T follicular helper cell (primary cell): ENCODE data around the gene STAB1.
"Not testable (repeated sequence)": the region's sequence is repeated elsewhere in the genome, so short reads cannot be mapped to it uniquely, and the experiment has no call there.

Experiments used
- DNase-seq: peaks from one replicate; pipeline ENCODE4 v3.0.0-alpha.2; 2020; ENCODE audit warnings: low read depth

Gene STAB1

GRCh38 chr3:52523386-52524257 is 28.5 kb downstream of the STAB1 start:
- DNase-seq: no peak

- no peak for DNase-seq
These were observed 29.2 kb downstream of the STAB1 start for GRCh38 chr3:52524258-52524751.

DNA sequence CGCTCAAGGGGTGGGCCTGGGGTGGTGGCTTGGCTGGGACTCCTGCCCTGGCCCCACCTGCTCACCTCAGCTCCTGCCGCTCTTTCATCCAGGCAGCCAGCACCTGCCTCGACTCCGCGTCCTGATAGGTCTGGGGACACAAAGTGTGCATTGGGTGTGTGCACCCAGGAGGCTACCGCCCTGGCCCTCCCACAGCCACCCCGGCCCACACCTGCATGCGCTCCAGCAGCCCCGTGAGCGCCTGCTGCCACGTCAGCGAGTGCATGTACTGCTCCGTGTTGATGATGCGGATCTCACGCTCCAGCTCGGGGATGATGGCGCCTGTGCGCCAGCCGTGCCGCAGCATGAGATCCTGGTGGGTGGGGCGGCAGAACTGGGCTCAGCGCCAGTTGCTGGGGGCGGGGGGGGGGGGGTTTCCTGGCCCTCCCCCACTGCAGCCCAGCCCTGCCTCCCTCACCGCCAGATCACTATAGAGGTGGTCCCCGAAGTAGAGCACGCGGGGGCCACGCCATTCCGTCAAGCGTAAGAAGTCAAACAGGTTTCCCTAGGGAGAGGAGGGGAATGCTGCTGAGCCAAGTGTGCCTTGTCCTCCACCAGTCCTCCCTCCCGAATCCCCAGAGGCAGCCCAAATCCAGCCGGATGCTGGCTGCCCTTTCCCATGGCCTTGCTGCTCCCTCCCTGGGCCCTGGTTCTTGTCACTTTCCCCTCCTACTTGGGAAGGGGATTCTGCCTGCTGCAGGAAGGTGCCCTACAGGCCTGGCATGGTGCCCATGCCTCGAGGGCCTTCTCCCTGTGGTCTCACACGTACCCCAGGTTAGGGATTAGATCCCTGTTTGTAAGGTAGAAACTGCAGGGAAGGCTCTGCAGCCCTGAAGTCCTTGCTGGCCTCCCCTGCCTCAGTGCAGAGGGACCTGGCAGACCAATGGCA is 29.9 kb downstream of the STAB1 start:
- no peak for DNase-seq

DNA sequence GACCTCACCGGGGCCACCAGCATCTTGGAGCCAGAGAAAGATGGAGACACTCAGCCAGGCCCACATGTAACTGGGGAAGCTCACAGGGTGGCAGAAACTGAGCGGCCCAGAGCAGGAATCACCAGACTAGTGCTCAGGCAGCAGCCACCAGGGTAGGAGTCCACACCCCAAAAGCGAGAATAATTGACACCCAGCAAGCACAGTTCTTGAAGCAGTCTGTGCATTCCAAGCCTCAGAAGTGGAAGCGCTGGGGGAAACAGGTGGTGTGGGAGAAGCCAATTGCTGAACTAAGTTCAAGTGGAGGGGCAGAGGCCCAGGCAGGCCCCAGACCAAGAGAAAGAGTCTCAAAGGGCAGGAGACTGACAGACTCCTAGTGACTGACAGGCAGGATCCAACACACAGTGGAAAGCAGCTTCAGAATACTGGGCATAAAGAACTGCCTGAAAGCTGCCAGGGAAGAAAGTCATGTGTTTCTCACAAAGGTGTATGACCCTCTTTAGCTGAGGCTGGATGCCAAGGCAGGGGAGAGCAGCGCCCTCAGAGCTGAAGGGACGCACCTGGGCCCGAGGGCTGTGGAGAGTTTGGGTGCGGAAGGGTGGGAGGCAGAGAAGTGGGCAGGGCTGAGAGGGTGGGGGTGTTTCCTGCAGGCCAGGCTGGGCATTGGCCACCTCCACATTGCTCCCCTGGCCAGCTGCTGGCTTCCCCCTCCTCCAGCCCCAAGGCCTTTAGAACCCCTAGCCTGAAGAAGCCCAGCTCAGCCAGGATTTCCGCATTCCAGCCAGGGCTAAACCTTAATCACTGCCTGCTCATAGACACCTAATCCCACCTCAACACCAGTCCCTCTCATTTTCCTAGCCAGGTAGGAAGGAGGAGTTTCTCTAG is 30.8 kb downstream of the STAB1 start:
- DNase-seq: no peak

DNA sequence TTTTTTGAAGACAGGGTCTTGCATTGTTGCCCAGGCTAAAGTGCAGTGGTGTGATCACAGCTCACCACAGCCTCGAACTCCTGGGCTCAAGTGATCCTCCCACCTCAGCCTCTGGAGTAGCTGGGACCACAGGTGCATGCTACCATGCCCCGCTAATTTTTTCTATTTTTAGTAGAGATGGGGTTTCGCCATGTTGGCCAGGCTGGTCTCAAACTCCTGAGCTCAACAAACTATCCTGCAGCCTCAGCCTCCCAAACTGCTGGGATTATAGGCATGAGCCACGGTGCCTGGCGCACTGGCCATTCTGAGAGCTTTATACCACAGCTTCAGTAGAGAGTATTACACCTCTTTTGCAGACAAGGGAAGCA is 31.5 kb downstream of the STAB1 start:
- DNase-seq: not testable (repeated sequence)

- no peak for DNase-seq
These were observed 32.0 kb downstream of the STAB1 start for GRCh38 chr3:52527039-52527731.

GRCh38 chr3:52527732-52528585 is 32.8 kb downstream of the STAB1 start:
- DNase-seq: no peak

DNA sequence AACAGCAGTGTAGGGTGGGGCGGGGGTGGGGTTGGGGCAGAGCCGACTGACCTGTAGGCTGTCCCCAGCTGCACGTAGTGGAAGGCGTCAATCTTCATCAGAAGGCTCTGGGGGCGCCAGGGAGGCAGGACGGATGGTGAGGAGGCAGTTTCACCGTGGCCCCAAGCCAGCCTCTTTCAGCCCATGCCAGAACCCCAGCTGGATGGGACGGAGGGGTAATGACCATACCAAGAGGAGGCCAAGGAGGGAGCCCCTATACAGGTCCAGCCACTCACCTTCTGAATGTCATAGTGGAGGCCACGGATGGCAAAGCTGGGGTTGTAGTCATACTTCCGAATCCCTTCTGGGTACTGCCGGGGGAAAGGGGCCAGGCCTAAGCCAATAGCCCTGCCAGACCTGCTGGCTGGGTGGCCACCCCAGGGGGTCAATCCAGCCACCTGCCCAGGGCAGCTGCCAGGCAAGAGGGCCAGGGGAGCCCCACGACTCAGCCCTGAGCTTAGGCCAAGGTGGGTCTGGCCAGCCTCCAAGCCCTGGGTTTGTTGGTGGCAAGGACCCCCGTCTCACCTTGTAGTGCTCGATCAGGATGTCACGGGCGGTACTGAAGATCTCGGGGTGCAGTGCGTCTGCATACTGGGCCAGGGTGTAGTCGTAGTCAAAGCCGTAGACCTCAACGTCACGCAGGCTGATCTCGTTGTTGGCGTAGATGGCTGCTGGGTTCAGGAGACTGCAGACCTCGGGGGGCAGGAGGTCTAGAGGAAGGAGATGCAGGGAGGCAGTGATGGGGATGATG is 33.6 kb downstream of the STAB1 start:
- DNase-seq: no peak

- no peak for DNase-seq
These were observed 34.5 kb downstream of the STAB1 start for GRCh38 chr3:52529376-52530333.

DNA sequence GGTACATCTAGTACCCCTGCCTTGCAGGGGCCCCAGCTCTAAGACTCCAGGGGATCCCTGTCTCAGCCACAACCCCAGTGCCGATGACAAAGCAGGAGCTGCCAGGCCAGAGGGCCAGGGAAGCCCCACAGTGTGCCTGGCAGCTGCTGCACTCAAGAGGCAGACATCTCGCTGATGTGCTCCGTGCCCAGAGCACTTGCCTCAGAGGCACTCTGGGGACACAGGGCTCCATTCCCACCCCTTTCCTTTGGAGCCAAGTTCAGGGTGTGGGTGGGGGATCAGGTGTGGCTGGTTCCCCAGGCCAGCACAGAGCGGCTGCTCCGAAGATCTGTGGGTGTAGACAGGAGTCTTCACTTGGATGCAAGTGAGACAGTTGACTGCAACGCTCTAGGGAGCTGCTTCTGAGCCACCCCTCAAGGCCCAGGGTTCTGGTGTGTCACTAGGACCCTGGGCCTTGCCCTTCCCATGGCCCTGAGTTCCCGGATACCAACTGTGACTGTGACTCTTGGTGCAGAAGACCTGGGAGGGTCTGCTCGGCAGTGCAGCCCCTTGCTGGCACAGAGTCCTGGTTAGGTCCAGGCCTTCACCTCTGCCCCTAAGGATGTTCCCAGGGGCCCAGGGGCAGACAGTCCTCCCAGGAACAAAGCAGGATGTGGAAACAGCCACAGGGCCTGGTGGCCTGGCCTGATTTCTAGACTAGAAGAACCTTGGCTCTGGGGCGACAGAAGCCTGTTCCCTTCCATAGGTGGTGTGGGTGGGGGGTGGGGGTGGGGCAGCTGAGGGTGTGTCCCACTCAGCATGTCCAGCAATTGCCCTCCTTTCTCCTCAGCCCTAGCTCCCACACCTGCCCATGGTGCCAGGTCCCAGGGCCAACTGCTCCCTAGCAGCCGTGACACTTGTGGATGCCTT is 36.0 kb downstream of the STAB1 start:
- no peak for DNase-seq

DNA sequence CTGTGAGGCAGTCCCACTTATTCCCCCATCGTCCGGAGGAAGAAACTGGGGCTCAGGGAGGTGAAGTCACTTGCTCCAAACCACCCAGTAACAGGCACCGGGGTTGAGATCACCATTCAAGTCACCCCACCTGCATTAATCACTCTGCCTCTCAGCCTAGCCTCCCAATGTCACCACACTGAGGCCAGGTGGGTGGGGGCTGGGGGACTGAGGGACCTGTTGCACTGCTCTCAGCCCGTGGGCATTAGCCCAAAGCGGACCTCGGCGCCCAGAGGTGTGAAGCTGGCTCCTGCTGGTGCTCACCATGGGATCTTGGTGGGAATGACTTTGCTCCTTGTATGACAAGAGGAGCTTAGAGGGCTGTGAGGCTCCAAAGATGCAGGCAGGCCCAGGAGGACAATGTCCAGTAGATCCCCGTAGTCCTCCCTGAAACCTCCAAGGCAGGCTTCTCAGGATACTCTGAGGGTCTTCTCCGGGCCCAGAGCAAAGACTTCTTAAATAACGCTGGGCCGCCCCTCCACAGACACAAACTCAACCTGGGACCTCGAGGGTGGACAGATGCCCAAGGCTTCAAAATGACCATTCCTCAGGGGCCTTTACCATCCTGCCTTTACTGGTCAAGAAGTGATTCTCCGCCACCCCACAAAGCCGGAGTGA is 36.9 kb downstream of the STAB1 start:
- no peak for DNase-seq

DNA sequence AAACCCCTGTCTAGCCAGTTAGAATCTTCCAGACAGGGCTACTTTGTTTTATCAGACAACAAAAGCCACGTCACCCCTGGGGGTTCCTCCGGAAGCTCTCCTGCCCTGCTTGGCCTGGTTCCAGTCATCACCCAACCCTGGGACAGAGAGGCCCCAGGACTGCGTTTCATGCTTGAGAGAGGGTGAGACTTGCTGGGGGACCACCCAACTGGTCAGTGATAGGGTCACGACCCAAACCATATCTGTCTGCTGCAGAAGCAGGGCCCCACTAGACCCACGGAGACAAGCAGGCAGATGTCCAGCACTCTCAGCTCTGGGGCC is 37.3 kb downstream of the STAB1 start:
- no peak for DNase-seq

DNA sequence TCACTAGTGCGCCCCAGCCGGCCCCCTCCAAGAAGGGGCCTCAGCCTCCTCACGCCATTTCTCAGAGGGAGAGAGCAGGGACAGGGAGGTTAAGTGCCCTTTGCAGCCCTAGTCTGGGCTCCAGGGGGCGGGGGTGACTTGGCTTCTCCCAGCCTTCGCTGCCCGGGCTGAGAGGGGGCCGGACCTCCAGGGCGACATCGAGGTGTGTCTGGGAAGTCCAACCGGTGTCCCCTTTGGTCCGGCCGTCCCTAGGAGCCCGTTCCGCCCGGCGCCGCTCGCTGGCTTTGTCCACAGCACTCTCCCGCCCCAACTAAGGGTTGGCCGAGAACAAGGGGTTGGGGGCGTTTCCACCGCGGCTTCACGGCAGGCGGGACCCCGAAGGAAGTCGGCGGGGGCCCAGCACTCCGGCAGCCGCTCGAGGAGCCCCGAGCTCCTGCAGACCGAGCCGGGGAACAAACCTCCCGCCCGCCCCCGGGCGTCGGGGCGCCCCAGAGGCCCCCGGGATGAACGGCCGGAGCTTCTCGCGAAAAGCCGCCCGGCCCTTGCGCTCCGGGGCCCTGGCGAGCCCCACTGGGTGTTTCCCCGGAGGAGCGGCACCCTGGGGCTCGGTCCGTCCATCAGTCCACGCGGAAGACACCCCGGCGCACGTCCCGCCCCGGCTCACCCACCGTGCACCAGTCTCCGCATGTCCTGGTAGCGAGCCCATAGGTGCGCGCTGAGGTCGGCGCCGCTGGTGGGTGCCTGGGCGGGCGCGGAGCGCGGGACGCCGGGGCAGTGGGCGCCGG is 37.9 kb downstream of the STAB1 start:
- DNase-seq: no peak

DNA sequence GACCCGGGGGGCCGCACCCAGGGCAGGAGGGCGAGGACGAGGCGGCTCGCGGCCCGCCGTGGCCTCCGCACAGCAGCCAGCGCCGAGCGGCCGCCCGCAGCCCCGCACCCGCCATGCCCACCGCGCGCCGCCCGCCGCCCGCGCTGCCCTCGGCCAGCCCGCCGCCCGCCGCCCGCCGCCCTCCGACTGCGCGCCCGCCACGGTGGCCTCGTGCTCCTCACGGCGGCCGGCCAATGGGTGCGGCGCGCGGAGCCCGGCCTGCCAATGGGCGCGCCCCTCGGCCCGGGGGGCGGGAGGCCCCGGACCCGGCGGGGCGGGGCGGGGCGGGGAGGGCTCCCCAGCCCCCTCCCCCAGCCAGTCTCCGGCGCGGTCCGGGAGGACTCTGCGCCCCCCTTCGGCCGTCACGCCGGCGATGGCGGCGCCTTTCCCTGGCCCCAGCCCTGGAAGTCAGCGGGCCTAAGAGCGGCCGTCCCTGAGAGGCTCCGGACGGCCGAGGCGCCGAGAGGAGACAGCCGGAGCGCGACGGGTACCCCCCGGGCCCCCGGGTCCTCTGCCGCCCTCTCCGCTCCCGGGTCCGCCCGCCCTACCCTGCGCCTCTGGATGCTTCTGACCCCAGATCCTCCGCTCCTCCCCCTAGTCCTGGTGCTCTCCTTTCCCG is 38.6 kb downstream of the STAB1 start, which contains the start of gene NT5DC2:
Gene NT5DC2, minus strand, starts transcription at position 235 of the 658 bp plus-strand sequence. Its CDS starts 120 bp downstream, at position 115.
- peak; percentile 44 for DNase-seq
